NB4 (cell line): ENCODE measurements around the gene PLEKHG4.

ENCODE experiments used
- DNase-seq: peaks from one replicate; pipeline ENCODE4 v3.0.0; 2010; ENCODE audit warnings: low read depth
- H3K4me3 ChIP-seq: one replicate; pipeline ENCODE4 v1.5.1; 2011; ENCODE audit warnings: mild to moderate bottlenecking, low read depth, low read length, moderate library complexity
- MAX ChIP-seq: IDR thresholded peaks from 2 replicates; pipeline ENCODE4 v1.6.1; 2011; ENCODE audit warnings: low read depth, low read length
- MYC ChIP-seq: IDR thresholded peaks from 2 replicates; pipeline ENCODE4 v1.6.1; 2011; ENCODE audit warnings: low read depth, low read length
- POLR2A ChIP-seq: IDR thresholded peaks from 2 replicates; pipeline ENCODE4 v1.6.1; 2011; ENCODE audit warnings: mild to moderate bottlenecking; ENCODE audit not compliant: insufficient read length; ENCODE audit errors: extremely low read depth
- TF ChIP-seq, protein P1 (sequence below): IDR thresholded peaks from one replicate; pipeline ENCODE4 v1.5.1; 2012; ENCODE audit warnings: low read depth, low read length

The PLEKHG4 gene

DNA sequence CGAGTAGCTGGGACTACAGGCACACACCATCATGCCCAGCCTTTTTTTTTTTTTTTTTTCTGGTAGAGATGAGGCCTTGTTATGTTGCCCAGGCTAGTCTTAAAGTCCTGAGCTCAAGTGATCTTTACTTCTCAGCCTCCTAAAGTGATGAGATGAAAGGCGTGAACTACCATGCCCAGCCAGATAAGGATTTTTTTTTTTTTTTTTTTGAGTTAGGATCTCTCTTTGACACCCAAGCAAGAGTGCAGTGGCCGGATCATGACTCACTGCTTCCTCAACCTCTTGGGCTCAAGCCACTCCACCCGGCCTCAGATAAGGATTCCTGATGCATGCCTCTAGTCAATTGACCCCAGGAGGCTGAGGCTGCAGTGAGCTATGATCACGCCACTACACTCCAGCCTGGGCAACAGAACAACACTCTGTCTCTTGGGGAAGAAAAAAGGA, 11.2 kb upstream of the PLEKHG4 start:
- TF ChIP-seq POLR2A = no peak
- no peak for TF ChIP-seq MAX
- TF ChIP-seq MYC = no peak
- DNase-seq = peak; percentile 55
- no peak overlapping the region for H3K4me3 ChIP-seq

- DNase-seq = no peak
- no peak overlapping the region for H3K4me3 ChIP-seq
- TF ChIP-seq, protein P1, sequence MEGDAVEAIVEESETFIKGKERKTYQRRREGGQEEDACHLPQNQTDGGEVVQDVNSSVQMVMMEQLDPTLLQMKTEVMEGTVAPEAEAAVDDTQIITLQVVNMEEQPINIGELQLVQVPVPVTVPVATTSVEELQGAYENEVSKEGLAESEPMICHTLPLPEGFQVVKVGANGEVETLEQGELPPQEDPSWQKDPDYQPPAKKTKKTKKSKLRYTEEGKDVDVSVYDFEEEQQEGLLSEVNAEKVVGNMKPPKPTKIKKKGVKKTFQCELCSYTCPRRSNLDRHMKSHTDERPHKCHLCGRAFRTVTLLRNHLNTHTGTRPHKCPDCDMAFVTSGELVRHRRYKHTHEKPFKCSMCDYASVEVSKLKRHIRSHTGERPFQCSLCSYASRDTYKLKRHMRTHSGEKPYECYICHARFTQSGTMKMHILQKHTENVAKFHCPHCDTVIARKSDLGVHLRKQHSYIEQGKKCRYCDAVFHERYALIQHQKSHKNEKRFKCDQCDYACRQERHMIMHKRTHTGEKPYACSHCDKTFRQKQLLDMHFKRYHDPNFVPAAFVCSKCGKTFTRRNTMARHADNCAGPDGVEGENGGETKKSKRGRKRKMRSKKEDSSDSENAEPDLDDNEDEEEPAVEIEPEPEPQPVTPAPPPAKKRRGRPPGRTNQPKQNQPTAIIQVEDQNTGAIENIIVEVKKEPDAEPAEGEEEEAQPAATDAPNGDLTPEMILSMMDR = no peak
- no peak for TF ChIP-seq MAX
Measured at GRCh38 chr16:67269766-67270165, 9.6 kb upstream of the PLEKHG4 start.

- no peak for DNase-seq
- no peak overlapping the region for H3K4me3 ChIP-seq
- TF ChIP-seq MAX (no peak), POLR2A (no peak), MYC (no peak)
- TF ChIP-seq, protein P1 = no peak
Measured at GRCh38 chr16:67270931-67271338, 8.4 kb upstream of the PLEKHG4 start.

GRCh38 chr16:67271446-67271845, 7.9 kb upstream of the PLEKHG4 start:
- no peak for DNase-seq
- H3K4me3 ChIP-seq = no peak overlapping the region
- TF ChIP-seq MYC (no peak), POLR2A (no peak), MAX (no peak)
- TF ChIP-seq, protein P1 = no peak

GRCh38 chr16:67275321-67275720, 4.0 kb upstream of the PLEKHG4 start:
- no peak overlapping the region for H3K4me3 ChIP-seq
- TF ChIP-seq, protein P1 = no peak
- no peak for TF ChIP-seq POLR2A
- TF ChIP-seq MAX = no peak
- no peak for TF ChIP-seq MYC
- DNase-seq = no peak

GRCh38 chr16:67277294-67277998, 1.9 kb upstream of the PLEKHG4 start:
- H3K4me3 ChIP-seq = peak overlapping the region; percentile 14
- peak; percentile 79 for DNase-seq
- TF ChIP-seq, protein P1 = no peak
- TF ChIP-seq MYC (no peak), MAX (no peak), POLR2A (no peak)
